A673 (cell line): Measurements from ENCODE around the gene GIN1.

Experiments used
- EZH2 ChIP-seq: fragments of 200-600 bp; sonication (generic); IDR thresholded peaks from 2 replicates; pipeline ENCODE4 v1.6.1; 2017; ENCODE audit warnings: borderline replicate concordance, low read depth, mild to moderate bottlenecking, mixed read lengths, antibody characterized with exemption, low read length; ENCODE audit not compliant: poor library complexity, severe bottlenecking
- TF ChIP-seq, protein P1 (sequence below): fragments of 300-800, 200-600 bp; sonication (generic); conservative IDR thresholded peaks from 2 replicates; pipeline ENCODE4 v1.5.1; 2017; ENCODE audit warnings: low read depth, mild to moderate bottlenecking, antibody characterized with exemption, low read length, moderate library complexity, mixed read lengths

DNA sequence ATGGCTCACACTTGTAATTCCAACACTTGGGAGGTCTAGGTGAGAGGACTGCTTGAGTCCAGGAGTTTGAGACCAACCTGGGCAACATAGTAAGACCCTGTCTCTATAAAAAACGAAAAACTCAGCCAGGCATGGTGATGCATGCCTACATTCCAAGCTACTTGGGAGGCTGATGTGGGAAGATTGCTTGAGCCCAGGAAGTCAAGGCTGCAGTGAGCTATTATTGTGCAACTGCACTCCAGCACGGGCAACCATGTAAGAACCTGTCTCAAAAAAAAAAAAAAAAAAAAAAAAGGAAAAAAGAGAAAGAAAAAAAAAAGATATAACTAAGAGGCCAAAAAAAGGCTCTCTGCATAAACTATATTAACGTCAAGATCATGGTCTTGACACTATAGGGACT, 27.3 kb downstream of the GIN1 start:
- TF ChIP-seq, protein P1, sequence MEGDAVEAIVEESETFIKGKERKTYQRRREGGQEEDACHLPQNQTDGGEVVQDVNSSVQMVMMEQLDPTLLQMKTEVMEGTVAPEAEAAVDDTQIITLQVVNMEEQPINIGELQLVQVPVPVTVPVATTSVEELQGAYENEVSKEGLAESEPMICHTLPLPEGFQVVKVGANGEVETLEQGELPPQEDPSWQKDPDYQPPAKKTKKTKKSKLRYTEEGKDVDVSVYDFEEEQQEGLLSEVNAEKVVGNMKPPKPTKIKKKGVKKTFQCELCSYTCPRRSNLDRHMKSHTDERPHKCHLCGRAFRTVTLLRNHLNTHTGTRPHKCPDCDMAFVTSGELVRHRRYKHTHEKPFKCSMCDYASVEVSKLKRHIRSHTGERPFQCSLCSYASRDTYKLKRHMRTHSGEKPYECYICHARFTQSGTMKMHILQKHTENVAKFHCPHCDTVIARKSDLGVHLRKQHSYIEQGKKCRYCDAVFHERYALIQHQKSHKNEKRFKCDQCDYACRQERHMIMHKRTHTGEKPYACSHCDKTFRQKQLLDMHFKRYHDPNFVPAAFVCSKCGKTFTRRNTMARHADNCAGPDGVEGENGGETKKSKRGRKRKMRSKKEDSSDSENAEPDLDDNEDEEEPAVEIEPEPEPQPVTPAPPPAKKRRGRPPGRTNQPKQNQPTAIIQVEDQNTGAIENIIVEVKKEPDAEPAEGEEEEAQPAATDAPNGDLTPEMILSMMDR = no peak
- TF ChIP-seq EZH2 = no peak
